Measurements from ENCODE around the gene ANKRD26.

Gene ANKRD26

GRCh38 chr10:27020243-27020642, 80.1 kb downstream of the ANKRD26 start:
- DNase-seq (ENCODE audit: low spot score) (no peak), FAIRE-seq (no peak)

GRCh38 chr10:27019827-27020226, 80.5 kb downstream of the ANKRD26 start:
- FAIRE-seq, result no peak
- no peak for DNase-seq (ENCODE audit: low spot score)

GRCh38 chr10:26997610-26998009, 102.7 kb downstream of the ANKRD26 start:
- FAIRE-seq (no peak), DNase-seq (ENCODE audit: low spot score) (no peak)

GRCh38 chr10:26994743-26995142, 105.6 kb downstream of the ANKRD26 start:
- FAIRE-seq (no peak), DNase-seq (ENCODE audit: low spot score) (no peak)

- DNase-seq (ENCODE audit: low spot score) (no peak), FAIRE-seq (no peak)
Measured at GRCh38 chr10:26987851-26988250, 112.4 kb downstream of the ANKRD26 start.

GRCh38 chr10:26983156-26983555, 117.1 kb downstream of the ANKRD26 start:
- DNase-seq (ENCODE audit: low spot score) (no peak), FAIRE-seq (no peak)

GRCh38 chr10:26982058-26982457, 118.2 kb downstream of the ANKRD26 start:
- FAIRE-seq (no peak), DNase-seq (ENCODE audit: low spot score) (no peak)

GRCh38 chr10:26981232-26981824, 119.0 kb downstream of the ANKRD26 start:
- DNase-seq (ENCODE audit: low spot score), result no peak
- FAIRE-seq, result no peak

GRCh38 chr10:26978519-26978918, 121.8 kb downstream of the ANKRD26 start:
- DNase-seq (ENCODE audit: low spot score) (no peak), FAIRE-seq (no peak)

GRCh38 chr10:26977635-26978034, 122.7 kb downstream of the ANKRD26 start:
- DNase-seq (ENCODE audit: low spot score), result no peak
- FAIRE-seq, result no peak

GRCh38 chr10:26970667-26971066, 129.6 kb downstream of the ANKRD26 start:
- no peak for DNase-seq (ENCODE audit: low spot score)
- no peak for FAIRE-seq

GRCh38 chr10:26969145-26969926, 131.0 kb downstream of the ANKRD26 start:
- no peak for FAIRE-seq

GRCh38 chr10:26962835-26963234, 137.5 kb downstream of the ANKRD26 start:
- no peak for FAIRE-seq
- DNase-seq (ENCODE audit: low spot score), result no peak

More at GRCh38 chr10:26969145-26969926, 131.0 kb downstream of the ANKRD26 start:
- no peak for DNase-seq (ENCODE audit: low spot score)

- no peak for FAIRE-seq
- DNase-seq (ENCODE audit: low spot score), result no peak
Measured at GRCh38 chr10:26960308-26960707, 140.0 kb downstream of the ANKRD26 start.

GRCh38 chr10:26959841-26960240, 140.5 kb downstream of the ANKRD26 start:
- DNase-seq (ENCODE audit: low spot score) (no peak), FAIRE-seq (no peak)

All from RCC 7860 (cell line).